Ovary (tissue), 3 donors: ENCODE results near the gene PTTG1IP.
"Not testable (repeated sequence)": the region's sequence is repeated elsewhere in the genome, so short reads cannot be mapped to it uniquely, and the experiment has no call there.

ENCODE experiments used
- EP300 ChIP-seq: sonication (generic); formaldehyde crosslinking; IDR thresholded peaks from one replicate; pipeline ENCODE4 v1.6.1; 2017; ENCODE audit warnings: antibody characterized with exemption
- POLR2A ChIP-seq: fragments of 450-650 bp; IDR thresholded peaks from one replicate; pipeline ENCODE4 v1.6.1; 2017; ENCODE audit warnings: antibody characterized with exemption, mild to moderate bottlenecking, moderate library complexity
- TF ChIP-seq, protein P1 (sequence below), 3 donors: fragments of 450-650 bp in 2 of 3; fragments of 200-600 bp in 1 of 3; IDR thresholded peaks; one replicate each; pipeline versions ENCODE4 v1.5.1 to v1.8.0; 2016 to 2022; ENCODE audit warnings: antibody characterized with exemption in 3 of 3, mild to moderate bottlenecking in 1 of 3
- donor health status: DM: no; HTN: no; CAD: no.

DNA sequence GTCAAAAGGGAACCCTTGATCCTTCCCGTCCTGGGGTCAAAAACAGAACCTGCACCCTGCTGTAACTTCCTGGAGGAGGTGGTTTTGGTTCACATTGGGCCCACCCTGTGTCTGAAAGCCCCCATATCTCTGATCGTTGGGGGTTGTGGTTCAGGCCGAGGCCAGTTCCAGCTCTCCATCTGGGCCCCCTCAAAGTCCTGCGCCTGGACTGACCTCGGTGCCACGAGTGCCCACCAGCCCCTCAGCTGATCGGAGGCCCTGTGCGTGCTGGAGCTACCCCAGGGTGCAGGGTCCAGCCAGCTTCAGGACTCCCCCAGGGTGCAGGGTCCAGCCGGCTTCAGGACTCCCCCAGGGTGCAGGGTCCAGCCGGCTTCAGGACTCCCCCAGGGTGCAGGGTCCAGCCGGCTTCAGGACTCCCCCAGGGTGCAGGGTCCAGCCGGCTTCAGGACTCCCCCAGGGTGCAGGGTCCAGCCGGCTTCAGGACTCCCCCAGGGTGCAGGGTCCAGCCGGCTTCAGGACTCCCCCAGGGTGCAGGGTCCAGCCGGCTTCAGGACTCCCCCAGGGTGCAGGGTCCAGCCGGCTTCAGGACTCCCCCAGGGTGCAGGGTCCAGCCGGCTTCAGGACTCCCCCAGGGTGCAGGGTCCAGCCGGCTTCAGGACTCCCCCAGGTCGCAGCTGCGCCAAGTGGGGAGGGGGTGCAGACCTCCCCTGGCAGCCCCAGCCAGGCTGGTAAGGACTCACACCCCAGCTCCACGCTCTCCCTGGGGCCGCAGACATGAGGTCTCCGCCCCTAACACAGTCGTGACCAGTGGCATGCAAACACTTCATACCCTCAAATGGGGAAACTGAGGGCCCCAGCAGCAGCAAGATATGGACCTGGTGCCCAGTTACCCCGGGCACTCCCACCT, 39.3 kb upstream of the PTTG1IP start:
- TF ChIP-seq, protein P1, sequence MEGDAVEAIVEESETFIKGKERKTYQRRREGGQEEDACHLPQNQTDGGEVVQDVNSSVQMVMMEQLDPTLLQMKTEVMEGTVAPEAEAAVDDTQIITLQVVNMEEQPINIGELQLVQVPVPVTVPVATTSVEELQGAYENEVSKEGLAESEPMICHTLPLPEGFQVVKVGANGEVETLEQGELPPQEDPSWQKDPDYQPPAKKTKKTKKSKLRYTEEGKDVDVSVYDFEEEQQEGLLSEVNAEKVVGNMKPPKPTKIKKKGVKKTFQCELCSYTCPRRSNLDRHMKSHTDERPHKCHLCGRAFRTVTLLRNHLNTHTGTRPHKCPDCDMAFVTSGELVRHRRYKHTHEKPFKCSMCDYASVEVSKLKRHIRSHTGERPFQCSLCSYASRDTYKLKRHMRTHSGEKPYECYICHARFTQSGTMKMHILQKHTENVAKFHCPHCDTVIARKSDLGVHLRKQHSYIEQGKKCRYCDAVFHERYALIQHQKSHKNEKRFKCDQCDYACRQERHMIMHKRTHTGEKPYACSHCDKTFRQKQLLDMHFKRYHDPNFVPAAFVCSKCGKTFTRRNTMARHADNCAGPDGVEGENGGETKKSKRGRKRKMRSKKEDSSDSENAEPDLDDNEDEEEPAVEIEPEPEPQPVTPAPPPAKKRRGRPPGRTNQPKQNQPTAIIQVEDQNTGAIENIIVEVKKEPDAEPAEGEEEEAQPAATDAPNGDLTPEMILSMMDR (IDR thresholded peaks at IDR 0.05): not testable (repeated sequence)
- not testable (repeated sequence) for TF ChIP-seq EP300, POLR2A
